Panc1 (cell line): ENCODE measurements around the gene CYSRT1. TPM values are rescaled to one million over a fixed set of nuclear protein-coding genes. Genes with fewer than 3 reads are reported as not detected.

Source experiments
- ATAC-seq: fragments of 200-7000 bp; cut with Tn5 transposase; 2 replicates; pipeline ENCODE4 v1.9.1; 2020; ENCODE audit warnings: mild to moderate bottlenecking, moderate library complexity
- BruUV-seq: library from RNA; stranded (reverse); fragments of 400-500 nt; replicated peaks from 2 replicates; lab custom pipeline; 2021; lab: Mats Ljungman, UMichigan
- CTCF ChIA-PET: fragments of 300-600 bp; sonication (Branson Sonifier 250); formaldehyde crosslinking; loops from one replicate; lab custom pipeline; 2022; ENCODE audit warnings: antibody characterized with exemption; lab: Charles Lee
- POLR2A ChIA-PET: fragments of 300-600 bp; sonication (Branson Sonifier 250); formaldehyde crosslinking; loops from one replicate; lab custom pipeline; 2022; ENCODE audit warnings: antibody characterized with exemption; lab: Charles Lee
- DNase-seq: peaks from one replicate; pipeline ENCODE4 v3.0.0-alpha.2; 2010; ENCODE audit warnings: low read depth, low spot score
- H3K27ac ChIP-seq: 2 replicates; pipeline ENCODE4 v1.5.1; 2011; ENCODE audit warnings: mild to moderate bottlenecking, low read length, inconsistent platforms
- H3K27me3 ChIP-seq: fragments of 200-500 bp; sonication (Bioruptor generic); 2 replicates; pipeline ENCODE4 v1.6.0; 2014; ENCODE audit warnings: low read length, inconsistent platforms; ENCODE audit not compliant: control insufficient read depth, insufficient read depth
- H3K36me3 ChIP-seq: fragments of 200-500 bp; sonication (Bioruptor generic); 2 replicates; pipeline ENCODE4 v1.5.1; 2014; ENCODE audit warnings: inconsistent platforms, mild to moderate bottlenecking, low read length, moderate library complexity; ENCODE audit not compliant: control insufficient read depth, insufficient read depth
- H3K4me1 ChIP-seq: 2 replicates; pipeline ENCODE4 v1.5.1; 2011; ENCODE audit warnings: inconsistent platforms, mild to moderate bottlenecking, low read length, moderate library complexity; ENCODE audit not compliant: control insufficient read depth, insufficient read depth
- H3K4me3 ChIP-seq, 2 experiments: 2 replicates each; pipeline ENCODE4 v1.5.1; 2011 to 2012; ENCODE audit warnings: low read depth in 2 of 2, low read length in 2 of 2, mild to moderate bottlenecking in 2 of 2, inconsistent platforms in 1 of 2, moderate library complexity in 1 of 2
- H3K9me3 ChIP-seq: fragments of 200-500 bp; sonication (Bioruptor generic); 2 replicates; pipeline ENCODE4 v1.5.1; 2014; ENCODE audit warnings: low read depth, mild to moderate bottlenecking, inconsistent platforms, low read length, moderate library complexity; ENCODE audit not compliant: control insufficient read depth, insufficient read depth
- POLR2AphosphoS5 ChIP-seq: IDR thresholded peaks from 2 replicates; pipeline ENCODE4 v1.6.1; 2012; ENCODE audit warnings: mild to moderate bottlenecking, low read depth, low read length, moderate library complexity
- SIN3A ChIP-seq: IDR thresholded peaks from 2 replicates; pipeline ENCODE4 v1.6.1; 2012; ENCODE audit warnings: low read depth, mild to moderate bottlenecking, low read length, moderate library complexity, borderline replicate concordance; ENCODE audit not compliant: insufficient read depth
- TCF7L2 ChIP-seq: IDR thresholded peaks from 2 replicates; pipeline ENCODE4 v1.6.1; 2011; ENCODE audit warnings: mild to moderate bottlenecking, low read depth, low read length, inconsistent platforms
- in situ Hi-C: cut with HindIII; loops from 2 replicates; pipeline ENCODE4 v1.10.0; 2016; ENCODE audit warnings: low sequenced_read_pairs, low pct_unique_long_range_greater_than_20kb
- intact Hi-C: fragments of 100-400 bp; cut with micrococcal nuclease; formaldehyde crosslinking; loops from one replicate; pipeline ENCODE4 v1.10.0; 2022; ENCODE audit not compliant: unreplicated experiment
- total RNA-seq: library from RNA; stranded (reverse); gene quantifications from one replicate; pipeline ENCODE4 v1.2.1, GENCODE V29; 2021; ENCODE audit not compliant: unreplicated experiment
- TF ChIP-seq, protein P1 (sequence below), 2 experiments: IDR thresholded peaks; 2 replicates each; pipeline ENCODE4 v1.6.1; 2011 to 2012; ENCODE audit warnings: low read depth in 2 of 2, control low read depth in 1 of 2, low read length in 1 of 2, mild to moderate bottlenecking in 1 of 2, moderate library complexity in 1 of 2; ENCODE audit not compliant: insufficient read depth in 1 of 2
- TF ChIP-seq, protein P2 (sequence below): fragments of 450-650 bp; IDR thresholded peaks from 2 replicates; pipeline ENCODE4 v1.5.1; 2017; ENCODE audit warnings: mild to moderate bottlenecking

The CYSRT1 gene
- total RNA-seq, 1 experiment from 2014 or later, result 0.67 TPM

DNA sequence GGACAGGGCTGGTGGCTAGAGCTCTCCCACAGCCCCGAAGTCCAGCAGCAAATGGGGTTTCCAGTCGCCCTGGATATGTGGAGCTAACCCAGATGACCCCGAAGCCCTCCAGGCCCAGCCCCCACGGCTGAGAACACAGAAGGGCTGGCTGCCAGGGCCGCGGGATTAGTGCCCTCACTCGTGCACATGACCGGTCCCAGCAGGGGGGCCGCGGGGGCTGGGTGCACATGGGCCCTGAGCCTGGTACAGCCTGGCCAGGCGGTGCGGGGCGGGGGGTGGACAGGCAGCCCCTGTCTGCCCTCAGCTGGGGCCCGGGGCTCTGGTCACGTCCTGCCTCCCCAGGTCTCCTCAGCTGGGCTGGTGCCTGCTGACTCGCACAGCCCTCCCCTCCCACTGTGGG lies 30.6 kb upstream of the CYSRT1 start:
- Histone ChIP-seq H3K27me3 (no peaks in the 10 kb centered on the region), H3K27ac (no peak overlapping the region), H3K36me3 (no peaks in the 10 kb centered on the region), H3K9me3 (no peaks in the 10 kb centered on the region), H3K4me1 (peaks cover 45% of the 10 kb centered on the region), H3K4me3 (no peak overlapping the region)
- in situ Hi-C loops, result no loop called here
- BruUV-seq, result no TSS peak
- ATAC-seq (no peak), DNase-seq (no peak)
- intact Hi-C loops, result no loop called here
- ChIA-PET CTCF (no interaction called here), POLR2A (no interaction called here)
- TF ChIP-seq TCF7L2 (no peak), POLR2AphosphoS5 (no peak), SIN3A (no peak)
- TF ChIP-seq, protein P1, sequence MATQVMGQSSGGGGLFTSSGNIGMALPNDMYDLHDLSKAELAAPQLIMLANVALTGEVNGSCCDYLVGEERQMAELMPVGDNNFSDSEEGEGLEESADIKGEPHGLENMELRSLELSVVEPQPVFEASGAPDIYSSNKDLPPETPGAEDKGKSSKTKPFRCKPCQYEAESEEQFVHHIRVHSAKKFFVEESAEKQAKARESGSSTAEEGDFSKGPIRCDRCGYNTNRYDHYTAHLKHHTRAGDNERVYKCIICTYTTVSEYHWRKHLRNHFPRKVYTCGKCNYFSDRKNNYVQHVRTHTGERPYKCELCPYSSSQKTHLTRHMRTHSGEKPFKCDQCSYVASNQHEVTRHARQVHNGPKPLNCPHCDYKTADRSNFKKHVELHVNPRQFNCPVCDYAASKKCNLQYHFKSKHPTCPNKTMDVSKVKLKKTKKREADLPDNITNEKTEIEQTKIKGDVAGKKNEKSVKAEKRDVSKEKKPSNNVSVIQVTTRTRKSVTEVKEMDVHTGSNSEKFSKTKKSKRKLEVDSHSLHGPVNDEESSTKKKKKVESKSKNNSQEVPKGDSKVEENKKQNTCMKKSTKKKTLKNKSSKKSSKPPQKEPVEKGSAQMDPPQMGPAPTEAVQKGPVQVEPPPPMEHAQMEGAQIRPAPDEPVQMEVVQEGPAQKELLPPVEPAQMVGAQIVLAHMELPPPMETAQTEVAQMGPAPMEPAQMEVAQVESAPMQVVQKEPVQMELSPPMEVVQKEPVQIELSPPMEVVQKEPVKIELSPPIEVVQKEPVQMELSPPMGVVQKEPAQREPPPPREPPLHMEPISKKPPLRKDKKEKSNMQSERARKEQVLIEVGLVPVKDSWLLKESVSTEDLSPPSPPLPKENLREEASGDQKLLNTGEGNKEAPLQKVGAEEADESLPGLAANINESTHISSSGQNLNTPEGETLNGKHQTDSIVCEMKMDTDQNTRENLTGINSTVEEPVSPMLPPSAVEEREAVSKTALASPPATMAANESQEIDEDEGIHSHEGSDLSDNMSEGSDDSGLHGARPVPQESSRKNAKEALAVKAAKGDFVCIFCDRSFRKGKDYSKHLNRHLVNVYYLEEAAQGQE (IDR thresholded peaks at IDR 0.05; ENCODE audit: insufficient read depth in 1 of 2, low read depth in 2 of 2, low read length in 1 of 2), result no peak
- TF ChIP-seq, protein P2, sequence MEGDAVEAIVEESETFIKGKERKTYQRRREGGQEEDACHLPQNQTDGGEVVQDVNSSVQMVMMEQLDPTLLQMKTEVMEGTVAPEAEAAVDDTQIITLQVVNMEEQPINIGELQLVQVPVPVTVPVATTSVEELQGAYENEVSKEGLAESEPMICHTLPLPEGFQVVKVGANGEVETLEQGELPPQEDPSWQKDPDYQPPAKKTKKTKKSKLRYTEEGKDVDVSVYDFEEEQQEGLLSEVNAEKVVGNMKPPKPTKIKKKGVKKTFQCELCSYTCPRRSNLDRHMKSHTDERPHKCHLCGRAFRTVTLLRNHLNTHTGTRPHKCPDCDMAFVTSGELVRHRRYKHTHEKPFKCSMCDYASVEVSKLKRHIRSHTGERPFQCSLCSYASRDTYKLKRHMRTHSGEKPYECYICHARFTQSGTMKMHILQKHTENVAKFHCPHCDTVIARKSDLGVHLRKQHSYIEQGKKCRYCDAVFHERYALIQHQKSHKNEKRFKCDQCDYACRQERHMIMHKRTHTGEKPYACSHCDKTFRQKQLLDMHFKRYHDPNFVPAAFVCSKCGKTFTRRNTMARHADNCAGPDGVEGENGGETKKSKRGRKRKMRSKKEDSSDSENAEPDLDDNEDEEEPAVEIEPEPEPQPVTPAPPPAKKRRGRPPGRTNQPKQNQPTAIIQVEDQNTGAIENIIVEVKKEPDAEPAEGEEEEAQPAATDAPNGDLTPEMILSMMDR, result no peak

DNA sequence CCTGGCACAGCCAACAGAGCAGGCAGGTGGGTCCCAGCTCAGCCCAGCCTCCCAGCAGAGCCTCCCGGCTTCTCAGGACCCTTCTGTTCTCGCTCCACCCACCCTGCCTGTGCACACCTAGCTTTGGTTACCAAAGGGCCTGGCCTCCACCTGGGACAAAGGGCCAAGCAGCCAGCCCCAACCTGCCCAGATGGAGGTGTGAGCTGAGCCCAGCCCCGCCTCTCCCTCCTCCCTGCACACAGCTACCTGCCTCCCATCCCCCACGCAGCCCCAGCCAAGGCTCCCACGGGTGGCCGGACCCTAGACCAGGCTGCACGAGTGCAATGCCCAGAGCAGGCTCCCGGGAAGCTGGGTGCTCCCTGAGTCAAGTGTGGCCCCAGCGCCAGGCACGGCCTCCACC lies 30.1 kb upstream of the CYSRT1 start:
- ChIA-PET POLR2A (no interaction called here), CTCF (no interaction called here)
- BruUV-seq, result no TSS peak
- Histone ChIP-seq H3K4me3 (no peak overlapping the region), H3K27me3 (no peaks in the 10 kb centered on the region), H3K36me3 (no peaks in the 10 kb centered on the region), H3K9me3 (no peaks in the 10 kb centered on the region), H3K27ac (no peak overlapping the region), H3K4me1 (peaks cover 41% of the 10 kb centered on the region)
- ATAC-seq, result no peak
- intact Hi-C loops (no loop called here), in situ Hi-C loops (no loop called here)
- no peak for DNase-seq
- TF ChIP-seq TCF7L2 (no peak), POLR2AphosphoS5 (no peak), SIN3A (no peak)
- TF ChIP-seq, protein P2, result no peak
- TF ChIP-seq, protein P1 (IDR thresholded peaks at IDR 0.05; ENCODE audit: insufficient read depth in 1 of 2, low read depth in 2 of 2, low read length in 1 of 2), result no peak
